HG03025 (cell line): Measurements from ENCODE around the gene FAM3A.

Source experiments
- ATAC-seq: cut with Tn5 transposase; IDR thresholded peaks from one replicate; pipeline ENCODE4 v1.9.1; 2021; ENCODE audit warnings: mild to moderate bottlenecking, moderate library complexity; ENCODE audit not compliant: unreplicated experiment, low FRiP score

The FAM3A gene

DNA sequence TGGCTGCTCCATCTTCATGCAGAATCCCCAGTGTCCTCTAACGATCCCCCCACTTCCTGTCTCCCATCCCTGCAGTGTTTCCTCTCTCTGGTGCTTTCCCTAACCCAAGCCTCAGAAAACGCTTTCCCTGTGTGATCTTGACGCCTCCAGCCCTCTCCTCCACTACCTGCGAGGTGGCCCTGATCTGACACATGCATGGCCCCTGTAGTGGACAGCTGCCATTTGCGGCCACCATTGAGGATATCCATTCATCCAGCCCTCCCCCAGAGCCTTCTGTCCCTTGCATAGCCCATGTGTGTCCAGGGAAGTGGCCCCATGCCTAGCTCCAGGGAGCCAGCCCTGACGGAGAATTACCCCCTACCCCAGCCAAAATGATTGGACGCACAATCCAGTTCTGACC is 32.7 kb downstream of the FAM3A start:
- ATAC-seq, result no peak

DNA sequence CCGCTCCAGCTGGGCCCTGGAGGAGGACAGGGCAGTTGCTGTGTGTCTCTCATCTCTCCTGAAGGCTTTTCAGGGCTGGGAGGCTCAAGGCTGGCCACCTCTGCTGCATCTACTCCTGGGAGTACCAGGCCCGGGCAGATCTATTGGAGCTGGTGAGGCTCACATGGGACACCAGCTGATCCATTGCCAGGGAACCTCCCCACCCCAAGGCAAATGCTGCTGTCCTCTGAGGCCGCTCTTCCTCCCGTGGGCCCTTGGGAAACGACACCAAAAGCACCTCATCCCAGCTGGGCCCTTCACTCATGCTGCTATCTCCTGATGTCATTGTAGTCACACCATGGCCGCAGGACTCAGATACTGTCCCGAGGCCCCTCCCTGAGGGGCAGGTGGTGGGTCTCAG is 33.2 kb downstream of the FAM3A start:
- ATAC-seq, result no peak

DNA sequence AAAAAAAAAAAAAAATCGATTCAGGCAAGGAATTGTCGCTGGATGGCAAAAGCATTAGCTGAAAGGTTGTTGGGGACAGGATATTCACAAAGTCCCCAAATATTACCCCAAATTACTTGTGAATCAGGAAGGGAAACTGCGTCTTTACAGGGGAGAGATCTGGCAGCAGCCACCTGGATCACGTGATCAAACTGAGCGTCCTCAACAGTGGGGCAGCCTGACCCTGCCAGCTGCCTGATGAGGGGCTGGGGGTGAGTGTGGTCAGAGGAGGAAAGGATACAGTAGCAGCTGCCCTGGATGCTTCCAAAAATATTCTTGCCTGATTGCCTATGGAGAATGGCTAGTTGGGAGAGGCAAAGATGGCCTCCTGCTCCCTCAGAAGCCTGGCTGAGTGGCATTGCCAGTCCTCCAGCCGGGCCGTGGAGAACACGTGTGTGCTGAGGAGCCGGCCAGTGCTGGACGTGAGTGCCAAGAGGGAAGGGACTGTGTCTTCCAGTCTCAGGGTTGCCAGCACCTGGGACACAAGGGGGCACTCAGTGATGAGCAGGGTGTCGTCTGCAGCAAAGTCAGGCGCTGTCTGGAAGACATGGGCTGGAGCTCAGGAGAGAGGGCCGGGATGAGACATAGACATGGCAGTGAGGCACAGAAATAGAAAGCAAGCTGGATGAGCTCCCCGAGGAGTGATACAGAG is 34.0 kb downstream of the FAM3A start:
- ATAC-seq, result no peak

DNA sequence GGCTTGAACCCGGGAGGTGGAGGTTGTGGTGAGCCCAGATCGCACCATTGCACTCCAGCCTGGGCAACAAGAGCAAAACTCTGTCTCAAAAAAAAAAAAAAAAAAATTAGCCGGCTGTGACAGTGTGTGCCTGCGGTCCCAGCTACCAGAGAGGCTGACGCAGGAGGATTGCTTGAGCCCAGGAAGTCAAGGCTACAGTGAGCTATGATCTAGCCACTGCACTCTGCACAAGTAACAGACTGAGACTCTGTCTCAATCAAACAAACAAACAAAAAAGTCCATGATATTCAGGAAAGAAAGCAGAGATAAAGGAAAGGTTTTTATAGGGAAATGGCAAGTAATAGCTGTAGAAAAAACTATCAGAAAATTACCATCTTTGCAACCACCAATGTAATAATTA is 34.8 kb downstream of the FAM3A start:
- no peak for ATAC-seq

DNA sequence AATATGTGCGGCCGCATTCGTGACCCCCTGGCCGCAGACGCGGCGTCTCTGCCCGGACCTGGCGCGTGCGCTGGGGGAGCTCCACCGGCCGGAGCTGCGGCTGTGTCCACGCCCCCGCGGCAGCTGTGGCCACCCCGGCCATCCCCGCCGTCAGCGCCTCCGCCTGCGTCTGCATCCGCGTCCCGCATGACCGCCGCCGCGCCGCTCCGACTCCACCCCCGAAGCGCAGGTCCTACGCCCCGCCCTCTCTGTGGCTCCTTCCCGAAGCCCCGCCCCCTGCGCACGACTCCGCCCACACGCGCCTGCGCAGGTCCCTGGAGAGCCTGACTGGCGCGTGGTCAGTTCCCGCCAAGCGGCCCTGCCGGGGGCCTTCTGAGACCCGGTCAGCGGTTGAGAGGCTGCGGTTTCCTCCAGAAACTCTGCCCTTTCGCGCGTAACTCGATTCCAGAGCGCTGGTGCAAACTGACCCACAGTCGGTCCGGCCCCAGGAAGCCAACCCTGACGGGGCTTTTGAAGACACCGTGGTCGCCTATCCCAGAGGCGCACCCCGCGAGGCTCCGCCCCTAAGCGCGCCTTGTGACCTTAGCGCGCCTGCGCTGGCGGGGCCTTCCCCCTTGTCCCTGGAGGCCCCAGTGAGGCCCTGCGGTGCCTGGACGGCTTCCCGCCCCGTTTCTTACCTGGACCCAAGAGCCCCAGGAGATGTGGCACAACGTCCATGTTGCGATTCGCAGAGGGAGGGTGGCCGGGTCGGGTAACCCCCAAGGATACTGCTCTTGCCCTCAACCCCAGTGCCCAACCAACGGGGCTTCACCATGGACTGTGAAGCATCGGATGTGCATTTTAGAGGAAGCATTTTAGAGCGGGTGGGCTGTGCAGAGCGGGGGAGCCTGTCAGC is 37.1 kb downstream of the FAM3A start, which contains the start of gene LAGE3:
TSS of gene LAGE3 (minus strand) at position 554 of the 895 bp plus-strand sequence. CDS start at position 188, 366 bp downstream.
- peak; percentile 75 for ATAC-seq

DNA sequence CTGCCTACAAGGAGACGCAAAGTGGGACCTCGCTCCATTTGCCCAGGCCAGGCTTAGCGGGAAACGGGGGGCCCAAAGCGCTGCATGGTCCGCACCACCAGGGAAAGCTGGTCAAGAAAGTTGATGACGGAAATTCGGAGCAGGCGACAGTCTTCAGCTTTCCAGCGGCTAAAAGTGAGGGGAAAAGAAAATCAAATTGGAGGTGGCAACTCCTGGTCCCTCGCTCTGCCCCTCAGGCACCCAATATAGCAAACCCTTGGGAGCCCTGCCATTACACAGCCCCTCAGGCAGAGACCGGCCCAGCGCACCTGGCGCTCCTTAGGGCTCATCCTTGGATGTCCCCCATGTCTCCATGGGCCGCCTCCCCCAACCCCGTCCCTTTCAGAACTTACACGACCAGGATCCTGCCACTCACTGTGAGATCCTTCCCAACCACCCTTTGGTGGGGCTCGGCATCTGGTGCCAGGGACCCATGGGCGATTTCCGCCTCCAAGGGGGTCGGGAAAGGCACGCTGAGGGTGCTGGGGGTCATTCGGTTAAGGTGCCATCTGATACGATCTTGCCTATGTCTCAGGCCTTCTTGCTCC is 38.0 kb downstream of the FAM3A start:
- no peak for ATAC-seq

DNA sequence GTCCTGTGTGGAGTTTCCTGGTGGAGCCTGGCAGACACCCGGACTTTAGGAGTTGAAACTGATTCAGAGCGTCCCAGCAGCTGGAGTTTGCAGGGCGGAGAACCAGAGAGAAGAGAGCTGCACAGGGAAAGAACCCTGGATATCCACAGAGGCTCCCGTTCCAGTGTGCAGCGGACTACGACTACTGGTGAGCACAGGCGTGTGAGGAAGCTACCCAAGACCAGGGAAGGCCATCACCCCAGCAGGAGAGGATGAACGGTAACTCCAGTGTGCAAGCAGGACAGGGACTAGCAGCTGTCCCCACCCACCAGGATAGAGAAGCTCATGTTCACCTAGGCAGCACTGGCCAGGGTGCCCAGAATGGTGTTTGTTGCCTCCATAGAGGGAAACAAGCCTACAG is 39.2 kb downstream of the FAM3A start:
- no peak for ATAC-seq

DNA sequence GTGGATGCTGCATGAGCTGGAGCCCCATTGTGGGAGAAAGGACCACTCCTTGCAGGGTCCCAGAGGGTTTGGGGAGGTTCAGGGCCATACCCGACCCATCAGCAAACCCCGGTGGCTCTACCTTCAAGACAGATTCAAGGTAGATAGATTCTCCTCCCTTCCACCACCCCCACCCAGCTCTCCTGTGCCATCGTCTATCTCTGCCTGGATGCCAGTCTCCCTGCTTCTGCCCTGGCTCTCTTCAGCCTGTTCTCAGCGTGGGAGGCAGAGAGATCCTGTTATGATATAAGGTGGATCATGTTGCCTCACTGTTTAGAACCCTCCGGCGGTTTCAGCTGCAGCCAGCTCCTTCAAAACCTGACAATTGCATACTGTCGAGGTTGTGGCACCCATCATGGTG is 42.3 kb downstream of the FAM3A start:
- no peak for ATAC-seq

DNA sequence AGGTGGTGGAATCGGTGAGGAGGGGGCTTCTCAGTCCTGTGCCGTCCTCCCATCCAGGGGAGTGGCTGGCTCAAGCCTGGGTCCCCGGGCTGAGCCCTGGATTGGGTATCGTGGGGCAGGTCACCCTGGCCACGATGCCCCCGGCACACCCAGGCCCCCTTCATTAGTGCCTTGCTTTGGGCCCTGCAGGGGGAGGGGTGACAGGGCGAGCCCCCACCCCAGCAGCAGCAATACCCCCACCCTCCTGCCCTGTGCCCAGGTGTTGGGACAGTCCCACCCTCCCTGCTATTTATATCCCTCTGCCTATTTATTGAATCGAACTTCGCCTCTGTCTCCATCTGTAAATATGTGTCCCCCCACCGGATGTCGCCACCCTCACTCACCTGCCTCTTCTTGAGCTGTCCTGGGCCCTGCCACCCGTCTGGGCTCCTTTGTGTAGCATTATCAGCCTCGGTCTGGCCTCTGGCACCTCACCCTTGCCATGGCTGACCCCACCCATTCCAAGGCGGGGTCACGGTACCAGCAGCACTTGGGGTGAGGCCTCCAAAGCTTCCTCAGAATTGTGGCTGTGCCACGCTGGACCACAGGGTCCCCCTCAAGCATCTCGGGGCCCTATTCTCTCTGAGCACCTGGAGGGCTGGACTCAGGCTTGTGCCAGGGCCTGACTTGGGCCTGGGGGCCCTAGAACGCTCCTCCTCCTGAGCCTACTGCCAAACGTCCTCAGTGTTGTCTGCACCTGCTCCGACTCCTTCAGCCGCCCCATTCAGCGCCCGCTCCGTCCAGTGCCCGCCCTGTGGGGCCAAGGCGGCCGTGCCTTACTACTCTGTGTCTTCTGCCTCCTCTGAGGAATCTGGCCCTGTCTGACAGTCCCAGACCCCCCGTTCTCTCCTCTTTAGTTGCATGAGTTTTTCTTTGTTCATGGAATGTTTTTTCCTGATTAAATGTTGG is 43.1 kb downstream of the FAM3A start:
- no peak for ATAC-seq

DNA sequence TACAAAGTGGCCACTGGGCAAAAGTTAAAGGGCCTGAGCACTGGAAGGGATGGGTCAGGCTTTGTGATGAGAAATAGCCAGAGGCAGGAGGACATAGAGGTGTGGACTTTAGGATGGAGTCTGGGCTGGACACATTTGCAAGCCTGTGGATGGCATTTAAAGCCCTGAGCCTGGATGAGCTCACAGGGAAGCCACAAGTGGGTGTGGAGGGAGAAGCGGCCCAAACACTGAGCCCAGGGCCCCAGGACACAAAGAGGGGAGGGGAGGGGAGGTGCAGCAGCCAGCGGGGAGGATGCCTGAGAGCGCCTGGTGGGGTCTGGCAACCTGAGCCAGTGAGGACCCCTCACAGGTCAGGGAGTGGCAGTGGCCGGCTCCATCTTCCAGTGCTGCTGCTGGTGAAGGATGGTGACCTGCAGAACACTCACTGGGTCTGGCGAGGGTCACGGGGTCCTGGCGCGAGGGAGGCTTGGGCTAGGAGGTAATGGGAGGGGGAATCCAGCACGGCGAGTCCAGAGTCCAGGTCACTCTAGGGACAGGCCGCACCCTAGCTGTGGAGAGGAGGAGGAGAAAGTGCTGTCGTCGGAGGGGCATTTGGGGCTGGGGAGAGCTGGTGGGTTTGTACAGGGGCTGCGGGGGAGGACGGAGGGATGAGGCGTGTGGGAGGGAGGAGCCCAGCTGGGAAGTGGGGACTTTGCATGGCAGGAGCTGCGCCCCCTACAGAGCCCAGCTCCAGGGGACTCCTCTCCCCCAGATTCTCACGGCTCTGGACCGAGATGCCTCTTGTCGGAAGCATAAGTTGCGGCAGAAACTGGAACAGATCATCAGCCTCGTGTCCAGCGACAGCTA is 44.0 kb downstream of the FAM3A start:
- no peak for ATAC-seq

DNA sequence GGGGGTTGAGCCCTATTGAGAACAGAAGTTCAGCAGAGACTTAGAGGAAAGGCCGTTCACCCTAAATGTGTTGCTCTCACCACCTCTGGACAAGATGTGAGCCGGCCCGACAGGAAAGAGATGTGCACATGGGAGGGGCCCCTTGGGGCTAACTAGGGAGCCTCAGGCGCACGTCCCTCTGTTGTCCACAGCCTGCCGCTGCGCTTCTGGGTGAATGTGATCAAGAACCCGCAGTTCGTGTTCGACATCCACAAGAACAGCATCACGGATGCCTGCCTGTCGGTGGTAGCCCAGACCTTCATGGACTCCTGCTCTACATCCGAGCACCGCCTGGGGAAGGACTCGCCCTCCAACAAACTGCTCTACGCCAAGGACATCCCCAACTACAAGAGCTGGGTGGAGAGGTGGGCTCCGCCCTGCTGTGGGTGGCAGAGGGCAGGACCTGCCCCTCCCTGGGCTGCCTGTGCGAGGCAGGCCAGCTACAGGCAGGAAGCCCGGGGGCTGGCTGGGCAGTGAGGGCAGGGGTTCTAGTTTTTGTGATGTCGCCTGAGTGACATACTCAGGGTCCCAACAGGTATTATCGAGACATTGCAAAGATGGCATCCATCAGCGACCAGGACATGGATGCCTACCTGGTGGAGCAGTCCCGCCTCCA is 45.0 kb downstream of the FAM3A start:
- no peak for ATAC-seq

DNA sequence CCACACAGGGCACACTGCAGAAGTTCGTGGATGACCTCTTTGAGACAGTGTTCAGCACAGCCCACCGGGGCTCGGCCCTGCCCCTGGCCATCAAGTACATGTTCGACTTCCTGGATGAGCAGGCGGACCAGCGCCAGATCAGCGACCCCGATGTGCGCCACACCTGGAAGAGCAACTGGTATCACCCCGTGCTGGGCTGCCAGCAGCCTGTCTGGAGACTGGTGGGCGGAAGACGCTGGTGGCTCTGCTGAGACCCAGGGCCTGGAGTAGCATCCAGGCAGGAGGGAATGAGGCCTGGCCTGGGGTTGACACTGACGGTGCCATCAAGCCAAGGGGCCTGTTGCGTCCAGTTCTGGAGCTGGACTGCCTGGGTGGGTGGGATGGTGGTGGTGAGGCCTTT is 45.6 kb downstream of the FAM3A start:
- no peak for ATAC-seq

DNA sequence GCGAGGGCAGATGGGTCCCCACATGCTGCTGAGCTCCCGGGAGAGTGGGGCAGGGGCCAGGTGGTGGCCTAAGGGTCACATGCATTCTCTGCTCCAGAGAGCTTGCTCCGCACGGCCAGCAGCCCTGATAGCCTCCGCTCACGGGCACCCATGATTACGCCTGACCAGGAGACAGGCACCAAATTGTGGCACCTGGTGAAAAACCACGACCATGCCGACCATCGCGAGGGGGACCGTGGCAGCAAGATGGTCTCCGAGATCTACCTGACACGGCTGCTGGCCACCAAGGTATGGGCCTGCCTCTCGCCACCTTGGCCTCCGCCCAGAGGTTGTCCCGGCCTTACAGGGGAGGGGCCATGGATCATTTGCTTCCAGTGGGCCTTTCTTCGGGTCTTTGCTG is 46.2 kb downstream of the FAM3A start:
- ATAC-seq, result no peak

DNA sequence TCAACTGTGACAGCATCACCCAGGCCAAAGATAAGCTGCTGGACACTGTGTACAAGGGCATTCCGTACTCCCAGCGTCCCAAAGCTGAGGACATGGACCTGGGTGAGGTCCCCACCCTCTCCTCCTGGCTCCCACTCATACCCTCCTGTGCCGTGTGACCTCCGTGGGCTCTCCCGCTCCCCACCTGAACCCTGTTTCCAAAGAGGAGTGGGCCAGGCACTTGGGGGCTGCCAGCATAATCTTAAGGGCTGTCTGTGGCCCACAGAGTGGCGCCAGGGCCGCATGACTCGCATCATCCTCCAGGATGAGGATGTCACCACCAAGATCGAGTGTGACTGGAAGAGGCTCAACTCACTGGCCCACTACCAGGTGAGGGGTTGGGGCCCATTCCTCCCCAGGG is 46.9 kb downstream of the FAM3A start:
- no peak for ATAC-seq

DNA sequence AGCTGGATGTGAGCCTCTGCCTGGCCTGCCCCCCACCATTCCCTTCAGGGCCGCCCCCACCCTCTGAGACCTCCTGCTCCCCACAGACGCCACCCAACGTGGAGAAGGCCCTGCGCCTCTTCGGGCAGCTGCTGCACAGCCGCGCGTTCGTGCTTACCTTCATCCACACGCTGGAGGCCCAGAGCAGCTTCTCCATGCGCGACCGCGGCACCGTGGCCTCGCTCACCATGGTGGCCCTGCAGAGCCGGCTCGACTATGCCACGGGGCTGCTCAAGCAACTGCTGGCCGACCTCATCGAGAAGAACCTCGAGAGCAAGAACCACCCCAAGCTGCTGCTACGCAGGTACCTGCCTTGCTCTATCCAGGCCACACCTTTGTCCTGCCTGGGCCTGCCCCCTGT is 47.8 kb downstream of the FAM3A start:
- ATAC-seq, result no peak

DNA sequence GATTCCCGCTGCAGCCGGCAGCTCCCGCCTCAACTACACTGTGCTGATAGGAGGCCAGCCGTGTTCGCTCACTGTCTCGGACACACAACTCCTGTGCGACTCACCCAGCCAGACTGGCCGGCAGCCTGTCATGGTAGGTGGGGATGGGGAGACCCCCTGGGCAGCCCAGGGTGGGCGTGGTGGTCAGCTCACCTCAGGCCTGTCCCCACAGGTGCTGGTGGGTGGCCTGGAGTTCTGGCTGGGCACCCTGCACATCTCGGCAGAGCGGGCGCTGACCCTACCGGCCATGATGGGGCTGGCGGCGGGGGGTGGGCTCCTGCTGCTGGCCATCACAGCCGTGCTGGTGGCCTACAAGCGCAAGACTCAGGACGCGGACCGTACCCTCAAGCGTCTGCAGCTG is 48.5 kb downstream of the FAM3A start:
- no peak for ATAC-seq

DNA sequence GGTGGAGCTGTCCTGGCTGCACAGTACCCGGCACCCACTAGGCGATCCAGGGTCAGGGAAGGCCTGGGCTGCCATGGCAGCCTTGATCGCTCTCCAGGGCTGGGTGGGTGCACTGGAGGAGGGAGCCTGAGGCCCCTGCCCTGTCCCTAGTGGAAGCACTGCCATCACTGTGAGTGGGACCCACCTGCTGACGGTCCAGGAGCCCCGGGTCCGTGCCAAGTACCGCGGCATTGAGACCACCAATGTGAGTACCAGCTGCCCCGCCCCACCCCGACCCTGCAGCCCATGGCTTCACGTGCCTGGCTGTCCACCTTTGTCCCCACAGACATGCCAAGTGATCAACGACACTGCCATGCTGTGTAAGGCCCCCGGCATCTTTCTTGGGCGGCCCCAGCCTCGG is 49.1 kb downstream of the FAM3A start:
- ATAC-seq, result no peak

DNA sequence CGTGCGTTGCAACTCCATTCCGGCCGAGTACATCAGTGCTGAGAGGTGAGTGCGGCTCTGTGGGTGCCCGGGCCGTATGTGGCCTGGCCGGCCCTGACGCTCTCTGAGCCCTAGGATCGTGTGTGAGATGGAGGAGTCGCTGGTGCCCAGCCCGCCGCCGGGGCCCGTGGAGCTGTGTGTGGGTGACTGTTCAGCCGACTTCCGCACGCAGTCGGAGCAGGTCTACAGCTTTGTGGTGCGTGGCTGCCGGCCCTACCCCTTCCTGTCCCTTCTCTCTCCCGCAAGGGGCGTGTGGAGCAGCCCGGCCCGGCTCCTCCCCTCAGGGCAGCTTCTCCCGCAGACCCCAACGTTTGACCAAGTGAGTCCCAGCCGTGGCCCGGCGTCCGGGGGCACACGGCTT is 50.0 kb downstream of the FAM3A start:
- no peak for ATAC-seq

DNA sequence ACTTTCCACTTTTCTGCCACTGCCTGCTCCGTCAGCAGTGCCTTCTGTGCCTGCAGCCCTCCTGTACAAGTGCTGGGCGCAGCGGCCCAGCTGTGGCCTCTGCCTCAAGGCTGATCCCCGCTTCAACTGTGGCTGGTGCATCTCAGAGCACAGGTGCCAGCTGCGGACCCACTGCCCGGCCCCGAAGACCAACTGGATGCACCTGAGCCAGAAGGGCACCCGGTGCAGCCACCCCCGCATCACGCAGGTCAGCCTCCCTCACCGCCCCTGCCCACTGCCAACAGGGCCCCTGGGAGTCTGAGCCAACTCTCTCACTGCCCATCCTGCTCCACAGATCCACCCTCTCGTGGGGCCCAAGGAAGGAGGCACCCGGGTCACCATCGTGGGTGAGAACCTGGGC is 50.4 kb downstream of the FAM3A start:
- no peak for ATAC-seq
